K562 (cell line): ENCODE data around the gene GAK. TPM values are rescaled to one million over a fixed set of nuclear protein-coding genes. Genes with fewer than 3 reads are reported as not detected.

Experiments used
- ATAC-seq: fragments of 200-7000 bp; cut with Tn5 transposase; 3 replicates; pipeline ENCODE4 v1.9.1; 2020; ENCODE audit warnings: moderate library complexity
- BruUV-seq: library from RNA; stranded (reverse); fragments of 400-500 nt; replicated peaks from 2 replicates; lab custom pipeline; 2021; lab: Mats Ljungman, UMichigan
- CTCF ChIA-PET: fragments of 300-600 bp; formaldehyde crosslinking; extraction: SDS; loops from one replicate; lab custom pipeline; 2021; ENCODE audit warnings: low intra/inter-chr PET ratio; lab: Yijun Ruan, JAX
- POLR2A ChIA-PET: fragments of 300-600, 350-650 bp; sonication (Branson Sonifier 250); formaldehyde crosslinking; extraction: SDS; loops from one replicate; lab custom pipeline; 2021; ENCODE audit warnings: antibody characterized with exemption, inconsistent platforms; lab: Yijun Ruan, JAX
- DNase-seq, 4 experiments: peaks; one replicate each; pipeline versions ENCODE4 v3.0.0 to v3.0.0-alpha.2; 2011 to 2018; ENCODE audit warnings: low spot score in 3 of 4, mixed read lengths in 3 of 4; ENCODE audit errors: extremely low read depth in 1 of 4
- FAIRE-seq: peaks from 2 replicates; lab custom pipeline; 2011; peaks lifted over from hg19 to GRCh38; lab: Jason Lieb, UNC
- H2AFZ ChIP-seq: 2 replicates; pipeline ENCODE4 v1.6.0; 2011; ENCODE audit warnings: low read depth, low read length, control low read depth, inconsistent platforms
- H3K27ac ChIP-seq: fragments of 200-600 bp; 3 replicates; pipeline ENCODE4 v1.8.0; 2011; ENCODE audit warnings: low read depth, mild to moderate bottlenecking, control low read depth, inconsistent platforms, low read length, moderate library complexity, mixed read lengths; ENCODE audit errors: extremely low read depth
- H3K27me3 ChIP-seq, 2 experiments: fragments of 300-600 bp in 1 of 2; 2 replicates in 1 of 2; 3 replicates in 1 of 2; pipeline versions ENCODE4 v1.6.0 to v1.8.0; 2011; ENCODE audit warnings: inconsistent platforms in 2 of 2, low read length in 2 of 2, mild to moderate bottlenecking in 1 of 2, mixed read lengths in 1 of 2, moderate library complexity in 1 of 2; ENCODE audit not compliant: control insufficient read depth in 2 of 2, insufficient read depth in 2 of 2
- H3K36me3 ChIP-seq: fragments of 300-600 bp; 3 replicates; pipeline ENCODE4 v1.8.0; 2011; ENCODE audit warnings: mild to moderate bottlenecking, low read length, inconsistent platforms; ENCODE audit not compliant: control insufficient read depth, insufficient read depth
- H3K4me1 ChIP-seq, 2 experiments: fragments of 200-600 bp in 1 of 2; replicated peaks in 1 of 2; 2 replicates in 1 of 2; 3 replicates in 1 of 2; pipeline versions ENCODE4 v1.5.1 to v1.8.0; 2011; ENCODE audit warnings: inconsistent platforms in 2 of 2, low read length in 2 of 2, mild to moderate bottlenecking in 1 of 2, mixed read lengths in 1 of 2, moderate library complexity in 1 of 2; ENCODE audit not compliant: control insufficient read depth in 2 of 2, insufficient read depth in 2 of 2
- H3K4me2 ChIP-seq: 2 replicates; pipeline ENCODE4 v1.6.1; 2011; ENCODE audit warnings: low read length, control low read depth, inconsistent platforms, mixed read lengths; ENCODE audit not compliant: insufficient read depth
- H3K4me3 ChIP-seq: fragments of 200-600 bp; sonication (generic), shearing (Covaris generic); 2 replicates; pipeline ENCODE4 v1.5.1; 2016; ENCODE audit warnings: control low read depth, inconsistent platforms
- H3K79me2 ChIP-seq: fragments of 200-600 bp; 3 replicates; pipeline ENCODE4 v1.8.0; 2011; ENCODE audit warnings: low read length, inconsistent platforms; ENCODE audit not compliant: control insufficient read depth, insufficient read depth
- H3K9ac ChIP-seq, 2 experiments: 2 replicates each; pipeline versions ENCODE4 v1.6.0 to v1.6.1; 2011; ENCODE audit warnings: low read depth in 2 of 2, low read length in 2 of 2, control low read depth in 1 of 2, inconsistent platforms in 1 of 2, mild to moderate bottlenecking in 1 of 2, mixed read lengths in 1 of 2; ENCODE audit not compliant: insufficient read depth in 1 of 2
- H3K9me1 ChIP-seq: one replicate; pipeline ENCODE4 v1.6.0; 2011; ENCODE audit warnings: inconsistent platforms, mild to moderate bottlenecking, low read length, moderate library complexity; ENCODE audit not compliant: control insufficient read depth, insufficient read depth
- H3K9me3 ChIP-seq: replicated peaks from 2 replicates; pipeline ENCODE4 v1.5.1; 2011; ENCODE audit warnings: low read depth, low read length, inconsistent platforms; ENCODE audit not compliant: control insufficient read depth, insufficient read depth
- H4K20me1 ChIP-seq: replicated peaks from 2 replicates; pipeline ENCODE4 v1.6.1; 2011; ENCODE audit warnings: low read length, inconsistent platforms, mixed read lengths; ENCODE audit not compliant: control insufficient read depth, insufficient read depth
- PCBP2 ChIP-seq: fragments of 200-400 bp; formaldehyde crosslinking; IDR thresholded peaks from 2 replicates; pipeline ENCODE4 v1.6.1; 2018; ENCODE audit warnings: low read length, low read depth, mild to moderate bottlenecking, moderate library complexity; ENCODE audit not compliant: poor library complexity, severe bottlenecking
- SAFB2 ChIP-seq: fragments of 200-400 bp; formaldehyde crosslinking; IDR thresholded peaks from 2 replicates; pipeline ENCODE4 v1.6.1; 2018; ENCODE audit warnings: borderline replicate concordance, low read length, low read depth, moderate library complexity; ENCODE audit not compliant: severe bottlenecking
- THAP7 ChIP-seq: fragments of 250-450 bp; sonication (Bioruptor Pico); IDR thresholded peaks from 2 replicates; pipeline ENCODE4 v1.5.0; 2021
- TSC22D4 ChIP-seq: fragments of 450-650 bp; IDR thresholded peaks from 2 replicates; pipeline ENCODE4 v1.6.1; 2016; ENCODE audit warnings: missing genetic modification characterization, missing biosample characterization, control low read depth
- ZBTB7A ChIP-seq: IDR thresholded peaks from 2 replicates; pipeline ENCODE4 v1.6.1; 2011; ENCODE audit warnings: low read depth, mild to moderate bottlenecking, low read length, moderate library complexity, borderline replicate concordance; ENCODE audit not compliant: control insufficient read depth
- WGBS: fragments of 100-300 bp; shearing (Covaris generic); methylation state at CpG from one replicate; pipeline ENCODE4 v1.1.6; 2016; ENCODE audit warnings: low coverage, mixed read lengths; ENCODE audit not compliant: insufficient coverage; ENCODE audit errors: missing lambda C conversion rate; 5-methylcytosine and 5-hydroxymethylcytosine counted together
- in situ Hi-C: fragments of 300-500 bp; cut with MboI; formaldehyde crosslinking; loops from 4 replicates; pipeline ENCODE4 v1.15.0; 2018; ENCODE audit warnings: inconsistent platforms, mixed read lengths
- intact Hi-C: fragments of 100-400 bp; cut with micrococcal nuclease; formaldehyde crosslinking; loops from 2 replicates; pipeline ENCODE4 v1.14.2; 2022
- polyA plus RNA-seq, 8 experiments: library from polyadenylated mRNA; depleted of rRNA in 4 of 8; stranded (reverse) in 5 of 8; unstranded in 3 of 8; fragments of >200 nt; fragmentation: Nextera tagmentation in 2 of 8; fragmentation: Illumina TruSeq in 1 of 8; extraction: Ambion mirVana in 2 of 8; extraction: Trizol in 1 of 8; gene quantifications; 2 replicates each; pipeline versions ENCODE4 v1.2.1 to v1.2.3, GENCODE V29; 2011 to 2014; ENCODE audit warnings: inconsistent platforms in 1 of 8, missing spikeins in 1 of 8
- total RNA-seq, 7 experiments: library from RNA; depleted of rRNA in 6 of 7; stranded (reverse); fragments of >200 nt in 6 of 7; fragmentation: Illumina TruSeq in 2 of 7; extraction: Trizol in 2 of 7; gene quantifications; 2 replicates each; pipeline versions ENCODE4 v1.2.1 to v1.2.3, GENCODE V29; 2011 to 2021; ENCODE audit warnings: low replicate concordance in 1 of 7

Gene GAK
- total and polyA plus RNA-seq, 9 of the 15 experiments (the other 6 are each of a cell fraction or from before 2014, with no cell fraction given), result 1.3 to 102 (median 16.2) TPM

GRCh38 chr4:832536-832935 is 99.6 kb downstream of the GAK start:
- Histone ChIP-seq H3K9me1 (no peaks in the 10 kb centered on the region), H3K4me2 (no peak overlapping the region), H3K9me3 (0 out of 2 replicates have a peak, but pooled peaks cover 1% of the 10 kb centered on the region), H4K20me1 (no peaks in the 10 kb centered on the region), H3K4me3 (no peak overlapping the region), H2AFZ (no peak overlapping the region), H3K27me3 (peaks cover 19 to 58% of the 10 kb centered on the region in 2 experiments; a peak in 4 of 5 replicates), H3K36me3 (no peaks in the 10 kb centered on the region), H3K4me1 (peaks cover 0 to 52% of the 10 kb centered on the region in 2 experiments; a peak in 2 of 5 replicates), H3K79me2 (no peaks in the 10 kb centered on the region), H3K9ac (no peak overlapping the region), H3K27ac (no peak overlapping the region)
- in situ Hi-C loops, result no loop called here
- intact Hi-C loops, result no loop called here
- FAIRE-seq, result no peak
- ChIA-PET CTCF (no interaction called here), POLR2A (interaction anchor here (0.8 kb wide), 1 partner anchor 51 kb away, joined by 4 read pairs; no protein-coding TSS in a partner anchor)
- BruUV-seq, result no TSS peak
- no peak for ATAC-seq
- 28% methylated on average over 8 of the region's 9 CpGs for WGBS
- TF ChIP-seq ZBTB7A, result no peak
- TF ChIP-seq TSC22D4 (tag), result no peak
- TF ChIP-seq SAFB2, result no peak
- no peak for TF ChIP-seq PCBP2
- TF ChIP-seq THAP7 (CRISPR knock-in tag), result no peak
- DNase-seq, result no peak
